ENCODE data around the gene KATNB1. TPM values are rescaled to one million over a fixed set of nuclear protein-coding genes. Genes with fewer than 3 reads are reported as not detected.
A peak's percentile ranks its signal among the peaks of the same experiment; 100 is the strongest.

Gene KATNB1
- total and polyA plus RNA-seq, 2 of the 8 experiments (the other 6 are each of a cell fraction or from before 2014, with no cell fraction given) = 50.2 to 60.4 TPM

DNA sequence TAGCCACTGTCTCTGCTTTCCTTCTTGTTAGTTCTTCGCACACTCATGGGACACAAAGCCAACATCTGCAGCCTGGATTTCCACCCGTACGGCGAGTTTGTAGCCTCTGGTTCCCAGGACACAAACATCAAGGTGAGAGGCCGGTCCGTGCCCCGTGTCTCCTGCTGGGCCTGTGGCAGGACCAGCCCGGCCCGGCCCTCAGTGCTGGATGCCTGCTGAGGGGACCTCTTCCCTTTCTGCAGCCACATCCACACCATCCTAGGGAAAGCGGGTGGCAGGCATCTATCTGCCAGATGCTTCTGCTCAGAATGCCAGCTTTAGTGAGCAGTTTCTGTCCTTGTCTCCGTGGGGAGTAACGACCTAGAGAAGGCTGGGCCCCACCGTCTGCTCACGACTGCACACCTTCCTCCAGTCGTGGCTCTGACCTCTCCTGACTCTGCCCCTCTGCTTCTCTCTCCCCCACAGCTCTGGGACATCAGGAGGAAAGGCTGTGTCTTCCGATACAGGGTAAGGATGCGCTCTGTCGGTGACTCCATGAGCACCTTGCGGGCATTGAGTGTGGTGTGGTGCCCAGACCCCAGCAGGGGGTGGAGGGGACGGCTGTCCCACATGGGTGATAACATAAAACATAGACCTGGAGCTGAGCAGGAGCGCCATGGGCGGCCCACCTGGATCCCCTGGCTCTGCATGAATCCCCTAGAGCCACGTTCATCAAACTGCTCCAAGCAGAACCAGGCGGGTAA, 15.4 kb downstream of the KATNB1 start:
- H4K5ac ChIP-seq (ENCODE audit: insufficient read length, low read depth, low read length) = no peak overlapping the region
- H3K4ac ChIP-seq (replicated peaks; ENCODE audit: insufficient read length, low read depth, low read length) = no peak overlapping the region
- H3K27ac ChIP-seq (ENCODE audit: low read depth, low read length) = no peak overlapping the region
- peaks cover 0 to 12% (median 6%) of the 10 kb centered on the region in 4 experiments; a peak in 6 of 8 replicates for H3K36me3 ChIP-seq (ENCODE audit: control insufficient read depth in 2 of 4, insufficient read depth in 4 of 4, low read length in 3 of 4)
- no peaks in the 10 kb centered on the region for H3K27me3 ChIP-seq (replicated peaks in 1 of 4; ENCODE audit: control insufficient read depth in 3 of 4, extremely low read depth in 1 of 4, insufficient read depth in 3 of 4, low read length in 3 of 4)
- no peak overlapping the region for H2AFZ ChIP-seq (ENCODE audit: low read length)
- DNase-seq (ENCODE audit: low read depth in 1 of 2, low spot score in 2 of 2) (peak in 1 of 2 experiments; percentile 40), FAIRE-seq (no peak)
- H3K56ac ChIP-seq (replicated peaks; ENCODE audit: insufficient read length, low read depth, low read length) = no peak overlapping the region
- no peaks in the 10 kb centered on the region for H3K4me1 ChIP-seq (replicated peaks in 1 of 4; ENCODE audit: control insufficient read depth in 3 of 4, insufficient read depth in 4 of 4, low read length in 3 of 4)
- H2AK5ac ChIP-seq (ENCODE audit: low read depth, low read length) = no peak overlapping the region
- peaks cover 0 to 4% of the 10 kb centered on the region in 2 experiments for H4K20me1 ChIP-seq (replicated peaks in 1 of 2; ENCODE audit: control insufficient read depth in 1 of 2, insufficient read depth in 2 of 2, low read length in 2 of 2)
- no peak overlapping the region for H3K9ac ChIP-seq (replicated peaks in 1 of 4; ENCODE audit: extremely low read depth in 1 of 4, low read depth in 3 of 4, low read length in 3 of 4)
- no peak overlapping the region for H3K4me3 ChIP-seq (ENCODE audit: extremely low read depth in 1 of 4, insufficient read depth in 2 of 4, low read depth in 3 of 4, low read length in 4 of 4)
- H2BK15ac ChIP-seq (ENCODE audit: low read length) = no peak overlapping the region
- H3K4me2 ChIP-seq (ENCODE audit: insufficient read depth in 1 of 2, low read depth in 2 of 2, low read length in 2 of 2) = no peak overlapping the region
- H2BK12ac ChIP-seq (ENCODE audit: low read depth, low read length) = no peak overlapping the region
- TF ChIP-seq POLR2AphosphoS5 (IDR thresholded peaks at IDR 0.05; ENCODE audit: low read depth, low read length) (no peak), FOSL1 (IDR thresholded peaks at IDR 0.05; ENCODE audit: insufficient read depth, low read depth, low read length) (no peak), TAF1 (IDR thresholded peaks at IDR 0.05; ENCODE audit: low read depth, low read length) (no peak), KDM5A (IDR thresholded peaks at IDR 0.05; ENCODE audit: low read length) (no peak), KDM1A (IDR thresholded peaks at IDR 0.05; ENCODE audit: borderline replicate concordance, low read length) (no peak), RAD21 (IDR thresholded peaks at IDR 0.05 in 1 of 2, conservative IDR thresholded peaks at IDR 0.05 in 1 of 2; ENCODE audit: low read depth in 2 of 2, low read length in 2 of 2) (no peak), TAF7 (optimal IDR thresholded peaks at IDR 0.05; ENCODE audit: borderline replicate concordance, low read depth, low read length) (no peak), EGR1 (IDR thresholded peaks at IDR 0.05; ENCODE audit: borderline replicate concordance, low read depth, low read length) (no peak), BACH1 (IDR thresholded peaks at IDR 0.05; ENCODE audit: low read length) (no peak), ASH2L (IDR thresholded peaks at IDR 0.05; ENCODE audit: low read length) (no peak), BCL11A (IDR thresholded peaks at IDR 0.05; ENCODE audit: low read depth in 2 of 2, low read length in 2 of 2) (no peak)
- TF ChIP-seq, protein P1, sequence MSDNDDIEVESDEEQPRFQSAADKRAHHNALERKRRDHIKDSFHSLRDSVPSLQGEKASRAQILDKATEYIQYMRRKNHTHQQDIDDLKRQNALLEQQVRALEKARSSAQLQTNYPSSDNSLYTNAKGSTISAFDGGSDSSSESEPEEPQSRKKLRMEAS (IDR thresholded peaks at IDR 0.05) = no peak
- H2BK20ac ChIP-seq (ENCODE audit: low read length) = no peak overlapping the region
- no peaks in the 10 kb centered on the region for H3K23me2 ChIP-seq (ENCODE audit: low read depth, low read length)
- no peak overlapping the region for H3K23ac ChIP-seq (ENCODE audit: insufficient read length)
- no peak overlapping the region for H3K14ac ChIP-seq (ENCODE audit: insufficient read length)
- H2BK5ac ChIP-seq (ENCODE audit: low read depth, low read length) = no peak overlapping the region
- no peak overlapping the region for H2BK120ac ChIP-seq (replicated peaks; ENCODE audit: low read depth, low read length)
- H3K9me3 ChIP-seq (ENCODE audit: insufficient read depth in 2 of 2, low read depth in 1 of 2, low read length in 1 of 2) = no peaks in the 10 kb centered on the region
- H4K8ac ChIP-seq (ENCODE audit: extremely low read depth, insufficient read depth, low read length) = no peak overlapping the region; the same call in none of the 2 replicates
- no peak overlapping the region for H3K18ac ChIP-seq (ENCODE audit: extremely low read depth, low read length)
- ChIA-PET CTCF (ENCODE audit: partially characterized antibody) (interaction anchor here (0.6 to 3.0 kb wide), 16 partner anchors 10 to 281 kb away, joined by 3 to 11 read pairs (median 3); no protein-coding TSS in a partner anchor), POLR2A (ENCODE audit: partially characterized antibody) (interaction anchor here (1.5 to 2.0 kb wide), 3 partner anchors 9 to 16 kb away, joined by 3 to 7 read pairs (median 5); partner anchors contain the start of gene KATNB1)
- no peaks in the 10 kb centered on the region for H3K79me2 ChIP-seq (ENCODE audit: control insufficient read depth in 1 of 2, insufficient read depth in 2 of 2, low read length in 2 of 2)
- H3K79me1 ChIP-seq (ENCODE audit: low read depth, low read length) = no peaks in the 10 kb centered on the region
- H4K91ac ChIP-seq (replicated peaks; ENCODE audit: insufficient read length, low read length) = no peak overlapping the region
- 91% methylated on average over 23 of the region's 24 CpGs; no CpG with 5 or more reads in 1 of the 2 experiments for WGBS, 2 experiments (ENCODE audit: extremely low coverage in 1 of 2, insufficient coverage in 1 of 2, insufficient read length in 1 of 2, insufficient replicate concordance in 2 of 2, low coverage in 1 of 2, low lambda C conversion rate in 2 of 2, missing lambda C conversion rate in 1 of 2)

All from H1 (cell line).